HL-60 (cell line): ENCODE measurements around the gene CACNA2D1.

Source experiments
- DNase-seq, 2 experiments: peaks; one replicate each; pipeline ENCODE4 v3.0.0-alpha.2; 2010 to 2020; ENCODE audit warnings: low read depth in 1 of 2, low spot score in 1 of 2
- H3K27ac ChIP-seq: fragments of 250-450 bp; sonication (Bioruptor Pico); replicated peaks from 2 replicates; pipeline ENCODE4 v1.5.1; 2020; ENCODE audit warnings: mild to moderate bottlenecking, moderate library complexity
- H3K27me3 ChIP-seq: fragments of 250-450 bp; sonication (Bioruptor Pico); 2 replicates; pipeline ENCODE4 v1.5.1; 2021; ENCODE audit warnings: mild to moderate bottlenecking, moderate library complexity; ENCODE audit not compliant: insufficient read depth, poor library complexity, severe bottlenecking
- H3K4me3 ChIP-seq: replicated peaks from 2 replicates; pipeline ENCODE4 v1.5.1; 2011; ENCODE audit warnings: mild to moderate bottlenecking, control low read depth, low read length; ENCODE audit not compliant: insufficient read depth
- GABPA ChIP-seq: IDR thresholded peaks from 2 replicates; pipeline ENCODE4 v1.6.1; 2012; ENCODE audit warnings: low read depth
- POLR2AphosphoS5 ChIP-seq: IDR thresholded peaks from 2 replicates; pipeline ENCODE4 v1.6.1; 2012; ENCODE audit warnings: low read depth
- SPI1 ChIP-seq: IDR thresholded peaks from 2 replicates; pipeline ENCODE4 v1.6.1; 2012; ENCODE audit warnings: low read depth, mild to moderate bottlenecking, borderline replicate concordance
- TF ChIP-seq, protein P1 (sequence below): IDR thresholded peaks from 2 replicates; pipeline ENCODE4 v1.6.1; 2012; ENCODE audit warnings: low read depth; ENCODE audit not compliant: insufficient replicate concordance
- TF ChIP-seq, protein P2 (sequence below): IDR thresholded peaks from one replicate; pipeline ENCODE4 v1.5.1; 2011; ENCODE audit warnings: low read length, control low read depth, inconsistent platforms; ENCODE audit not compliant: insufficient read depth

Gene CACNA2D1

DNA sequence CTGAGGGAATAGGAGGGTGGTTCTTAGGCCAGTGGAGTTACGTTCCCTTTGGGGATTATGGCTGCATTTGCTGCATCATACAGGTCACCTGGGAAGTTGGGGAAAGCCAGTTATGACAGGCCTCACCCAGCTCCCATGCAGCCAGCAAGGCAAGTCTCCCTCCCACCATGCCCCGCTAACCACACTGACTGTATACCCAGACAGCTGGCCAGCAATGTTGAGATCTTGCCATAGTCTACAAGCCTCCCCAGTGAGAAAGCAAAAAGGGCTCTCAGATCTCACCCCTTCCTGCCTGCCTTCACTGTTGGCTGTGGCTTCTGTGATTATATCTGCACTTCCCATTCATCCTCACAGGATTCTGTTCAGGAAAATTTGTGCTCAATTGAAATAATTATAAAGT is 540.5 kb downstream of the CACNA2D1 start:
- Histone ChIP-seq H3K4me3 (no peak overlapping the region), H3K27me3 (no peaks in the 10 kb centered on the region), H3K27ac (no peak overlapping the region)
- TF ChIP-seq GABPA (no peak), SPI1 (no peak), POLR2AphosphoS5 (no peak)
- TF ChIP-seq, protein P1, sequence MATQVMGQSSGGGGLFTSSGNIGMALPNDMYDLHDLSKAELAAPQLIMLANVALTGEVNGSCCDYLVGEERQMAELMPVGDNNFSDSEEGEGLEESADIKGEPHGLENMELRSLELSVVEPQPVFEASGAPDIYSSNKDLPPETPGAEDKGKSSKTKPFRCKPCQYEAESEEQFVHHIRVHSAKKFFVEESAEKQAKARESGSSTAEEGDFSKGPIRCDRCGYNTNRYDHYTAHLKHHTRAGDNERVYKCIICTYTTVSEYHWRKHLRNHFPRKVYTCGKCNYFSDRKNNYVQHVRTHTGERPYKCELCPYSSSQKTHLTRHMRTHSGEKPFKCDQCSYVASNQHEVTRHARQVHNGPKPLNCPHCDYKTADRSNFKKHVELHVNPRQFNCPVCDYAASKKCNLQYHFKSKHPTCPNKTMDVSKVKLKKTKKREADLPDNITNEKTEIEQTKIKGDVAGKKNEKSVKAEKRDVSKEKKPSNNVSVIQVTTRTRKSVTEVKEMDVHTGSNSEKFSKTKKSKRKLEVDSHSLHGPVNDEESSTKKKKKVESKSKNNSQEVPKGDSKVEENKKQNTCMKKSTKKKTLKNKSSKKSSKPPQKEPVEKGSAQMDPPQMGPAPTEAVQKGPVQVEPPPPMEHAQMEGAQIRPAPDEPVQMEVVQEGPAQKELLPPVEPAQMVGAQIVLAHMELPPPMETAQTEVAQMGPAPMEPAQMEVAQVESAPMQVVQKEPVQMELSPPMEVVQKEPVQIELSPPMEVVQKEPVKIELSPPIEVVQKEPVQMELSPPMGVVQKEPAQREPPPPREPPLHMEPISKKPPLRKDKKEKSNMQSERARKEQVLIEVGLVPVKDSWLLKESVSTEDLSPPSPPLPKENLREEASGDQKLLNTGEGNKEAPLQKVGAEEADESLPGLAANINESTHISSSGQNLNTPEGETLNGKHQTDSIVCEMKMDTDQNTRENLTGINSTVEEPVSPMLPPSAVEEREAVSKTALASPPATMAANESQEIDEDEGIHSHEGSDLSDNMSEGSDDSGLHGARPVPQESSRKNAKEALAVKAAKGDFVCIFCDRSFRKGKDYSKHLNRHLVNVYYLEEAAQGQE: no peak
- TF ChIP-seq, protein P2, sequence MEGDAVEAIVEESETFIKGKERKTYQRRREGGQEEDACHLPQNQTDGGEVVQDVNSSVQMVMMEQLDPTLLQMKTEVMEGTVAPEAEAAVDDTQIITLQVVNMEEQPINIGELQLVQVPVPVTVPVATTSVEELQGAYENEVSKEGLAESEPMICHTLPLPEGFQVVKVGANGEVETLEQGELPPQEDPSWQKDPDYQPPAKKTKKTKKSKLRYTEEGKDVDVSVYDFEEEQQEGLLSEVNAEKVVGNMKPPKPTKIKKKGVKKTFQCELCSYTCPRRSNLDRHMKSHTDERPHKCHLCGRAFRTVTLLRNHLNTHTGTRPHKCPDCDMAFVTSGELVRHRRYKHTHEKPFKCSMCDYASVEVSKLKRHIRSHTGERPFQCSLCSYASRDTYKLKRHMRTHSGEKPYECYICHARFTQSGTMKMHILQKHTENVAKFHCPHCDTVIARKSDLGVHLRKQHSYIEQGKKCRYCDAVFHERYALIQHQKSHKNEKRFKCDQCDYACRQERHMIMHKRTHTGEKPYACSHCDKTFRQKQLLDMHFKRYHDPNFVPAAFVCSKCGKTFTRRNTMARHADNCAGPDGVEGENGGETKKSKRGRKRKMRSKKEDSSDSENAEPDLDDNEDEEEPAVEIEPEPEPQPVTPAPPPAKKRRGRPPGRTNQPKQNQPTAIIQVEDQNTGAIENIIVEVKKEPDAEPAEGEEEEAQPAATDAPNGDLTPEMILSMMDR: no peak
- DNase-seq: no peak

DNA sequence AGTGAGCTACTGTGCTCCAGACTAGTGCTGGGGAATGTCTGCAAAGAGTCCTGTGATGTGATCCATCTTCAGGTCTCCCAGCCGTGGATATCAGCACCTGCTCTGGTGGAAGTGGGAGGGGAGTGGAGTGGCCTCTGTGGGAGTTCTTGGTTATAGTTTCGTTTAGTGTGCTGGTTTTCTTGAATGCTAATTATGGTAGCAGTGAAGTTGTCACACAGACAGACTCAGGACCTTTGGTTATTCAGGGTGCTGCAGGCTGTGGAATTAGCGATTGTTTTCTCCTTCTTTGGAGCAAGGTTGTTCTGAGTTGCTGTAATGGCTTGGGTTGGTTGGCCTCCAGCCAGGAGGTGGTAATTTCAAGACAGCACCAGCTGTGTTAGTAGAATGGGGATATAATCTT is 541.0 kb downstream of the CACNA2D1 start:
- TF ChIP-seq POLR2AphosphoS5 (no peak), SPI1 (no peak), GABPA (no peak)
- TF ChIP-seq, protein P2: no peak
- TF ChIP-seq, protein P1: no peak
- no peak for DNase-seq
- Histone ChIP-seq H3K27ac (no peak overlapping the region), H3K4me3 (no peak overlapping the region), H3K27me3 (no peaks in the 10 kb centered on the region)
